ENCODE measurements around the gene B3GALT4.

GRCh38 chr6:33318426-33319073 lies 41.6 kb downstream of the B3GALT4 start:
- TF ChIP-seq EZH2 (IDR thresholded peaks at IDR 0.05; ENCODE audit: borderline replicate concordance, low read length): no peak
- no peak for TF ChIP-seq CTCF (conservative IDR thresholded peaks at IDR 0.05 in 1 of 2, IDR thresholded peaks at IDR 0.05 in 1 of 2; ENCODE audit: extremely low read depth in 1 of 2, insufficient read depth in 1 of 2, low read depth in 1 of 2, low read length in 2 of 2)

All from mammary epithelial cell (primary cell).